ENCODE results near the gene TSPAN9.

GRCh38 chr12:3097836-3098235 is 20.7 kb downstream of the TSPAN9 start:
- no peak for TF ChIP-seq POLR2A (IDR thresholded peaks at IDR 0.05)
- no peak for TF ChIP-seq CTCF (IDR thresholded peaks at IDR 0.05)
